Measurements from ENCODE around the gene PRDM2.

- TF ChIP-seq EZH2 (IDR thresholded peaks at IDR 0.05; ENCODE audit: low read length), result no peak
- TF ChIP-seq CTCF (optimal IDR thresholded peaks at IDR 0.05 in 1 of 3, IDR thresholded peaks at IDR 0.05 in 1 of 3, conservative IDR thresholded peaks at IDR 0.05 in 1 of 3; ENCODE audit: extremely low read depth in 1 of 3, insufficient read depth in 2 of 3, low read length in 3 of 3), result no peak
Observed at GRCh38 chr1:13730291-13730690, 30.3 kb downstream of the PRDM2 start.

Measured in keratinocyte (primary cell).